K562 (cell line): ENCODE data around the gene ZDHHC12. TPM values are rescaled to one million over a fixed set of nuclear protein-coding genes. Genes with fewer than 3 reads are reported as not detected.

Experiments
- ATAC-seq: fragments of 200-7000 bp; cut with Tn5 transposase; 3 replicates; pipeline ENCODE4 v1.9.1; 2020; ENCODE audit warnings: moderate library complexity
- BruUV-seq: library from RNA; stranded (reverse); fragments of 400-500 nt; replicated peaks from 2 replicates; lab custom pipeline; 2021; lab: Mats Ljungman, UMichigan
- CTCF ChIA-PET: fragments of 300-600 bp; formaldehyde crosslinking; extraction: SDS; loops from one replicate; lab custom pipeline; 2021; ENCODE audit warnings: low intra/inter-chr PET ratio; lab: Yijun Ruan, JAX
- POLR2A ChIA-PET: fragments of 300-600, 350-650 bp; sonication (Branson Sonifier 250); formaldehyde crosslinking; extraction: SDS; loops from one replicate; lab custom pipeline; 2021; ENCODE audit warnings: antibody characterized with exemption, inconsistent platforms; lab: Yijun Ruan, JAX
- DNase-seq, 4 experiments: peaks; one replicate each; pipeline versions ENCODE4 v3.0.0 to v3.0.0-alpha.2; 2011 to 2018; ENCODE audit warnings: low spot score in 3 of 4, mixed read lengths in 3 of 4; ENCODE audit errors: extremely low read depth in 1 of 4
- FAIRE-seq: peaks from 2 replicates; lab custom pipeline; 2011; peaks lifted over from hg19 to GRCh38; lab: Jason Lieb, UNC
- H2AFZ ChIP-seq: 2 replicates; pipeline ENCODE4 v1.6.0; 2011; ENCODE audit warnings: low read depth, low read length, control low read depth, inconsistent platforms
- H3K27ac ChIP-seq: fragments of 200-600 bp; 3 replicates; pipeline ENCODE4 v1.8.0; 2011; ENCODE audit warnings: low read depth, mild to moderate bottlenecking, control low read depth, inconsistent platforms, low read length, moderate library complexity, mixed read lengths; ENCODE audit errors: extremely low read depth
- H3K27me3 ChIP-seq, 2 experiments: fragments of 300-600 bp in 1 of 2; 2 replicates in 1 of 2; 3 replicates in 1 of 2; pipeline versions ENCODE4 v1.6.0 to v1.8.0; 2011; ENCODE audit warnings: inconsistent platforms in 2 of 2, low read length in 2 of 2, mild to moderate bottlenecking in 1 of 2, mixed read lengths in 1 of 2, moderate library complexity in 1 of 2; ENCODE audit not compliant: control insufficient read depth in 2 of 2, insufficient read depth in 2 of 2
- H3K36me3 ChIP-seq: fragments of 300-600 bp; 3 replicates; pipeline ENCODE4 v1.8.0; 2011; ENCODE audit warnings: mild to moderate bottlenecking, low read length, inconsistent platforms; ENCODE audit not compliant: control insufficient read depth, insufficient read depth
- H3K4me1 ChIP-seq, 2 experiments: fragments of 200-600 bp in 1 of 2; replicated peaks in 1 of 2; 2 replicates in 1 of 2; 3 replicates in 1 of 2; pipeline versions ENCODE4 v1.5.1 to v1.8.0; 2011; ENCODE audit warnings: inconsistent platforms in 2 of 2, low read length in 2 of 2, mild to moderate bottlenecking in 1 of 2, mixed read lengths in 1 of 2, moderate library complexity in 1 of 2; ENCODE audit not compliant: control insufficient read depth in 2 of 2, insufficient read depth in 2 of 2
- H3K4me2 ChIP-seq: 2 replicates; pipeline ENCODE4 v1.6.1; 2011; ENCODE audit warnings: low read length, control low read depth, inconsistent platforms, mixed read lengths; ENCODE audit not compliant: insufficient read depth
- H3K4me3 ChIP-seq: fragments of 200-600 bp; sonication (generic), shearing (Covaris generic); 2 replicates; pipeline ENCODE4 v1.5.1; 2016; ENCODE audit warnings: control low read depth, inconsistent platforms
- H3K79me2 ChIP-seq: fragments of 200-600 bp; 3 replicates; pipeline ENCODE4 v1.8.0; 2011; ENCODE audit warnings: low read length, inconsistent platforms; ENCODE audit not compliant: control insufficient read depth, insufficient read depth
- H3K9ac ChIP-seq, 2 experiments: 2 replicates each; pipeline versions ENCODE4 v1.6.0 to v1.6.1; 2011; ENCODE audit warnings: low read depth in 2 of 2, low read length in 2 of 2, control low read depth in 1 of 2, inconsistent platforms in 1 of 2, mild to moderate bottlenecking in 1 of 2, mixed read lengths in 1 of 2; ENCODE audit not compliant: insufficient read depth in 1 of 2
- H3K9me1 ChIP-seq: one replicate; pipeline ENCODE4 v1.6.0; 2011; ENCODE audit warnings: inconsistent platforms, mild to moderate bottlenecking, low read length, moderate library complexity; ENCODE audit not compliant: control insufficient read depth, insufficient read depth
- H3K9me3 ChIP-seq: replicated peaks from 2 replicates; pipeline ENCODE4 v1.5.1; 2011; ENCODE audit warnings: low read depth, low read length, inconsistent platforms; ENCODE audit not compliant: control insufficient read depth, insufficient read depth
- H4K20me1 ChIP-seq: replicated peaks from 2 replicates; pipeline ENCODE4 v1.6.1; 2011; ENCODE audit warnings: low read length, inconsistent platforms, mixed read lengths; ENCODE audit not compliant: control insufficient read depth, insufficient read depth
- CLOCK ChIP-seq: fragments of 250-450 bp; sonication (Bioruptor Pico); IDR thresholded peaks from 2 replicates; pipeline ENCODE4 v1.4.0; 2020; ENCODE audit warnings: mild to moderate bottlenecking, moderate library complexity, borderline replicate concordance
- CTBP1 ChIP-seq: fragments of 450-650 bp; IDR thresholded peaks from 2 replicates; pipeline ENCODE4 v1.6.1; 2016; ENCODE audit warnings: borderline replicate concordance
- FOXP1 ChIP-seq: sonication (generic); formaldehyde crosslinking; IDR thresholded peaks from 2 replicates; pipeline ENCODE4 v1.8.0; 2022; ENCODE audit warnings: mild to moderate bottlenecking, missing genetic modification reagents
- GATA2 ChIP-seq: sonication (generic); formaldehyde crosslinking; IDR thresholded peaks from 2 replicates; pipeline ENCODE4 v1.4.0; 2020; ENCODE audit warnings: mild to moderate bottlenecking, missing genetic modification reagents
- HDAC6 ChIP-seq: IDR thresholded peaks from 2 replicates; pipeline ENCODE4 v1.6.1; 2012; ENCODE audit warnings: low read depth, mild to moderate bottlenecking, control low read depth, inconsistent platforms, low read length, moderate library complexity
- HDAC8 ChIP-seq: fragments of 450-650 bp; IDR thresholded peaks from 2 replicates; pipeline ENCODE4 v1.6.1; 2016; ENCODE audit warnings: mild to moderate bottlenecking, missing genetic modification characterization, moderate library complexity, missing compliant biosample characterization
- HNRNPL ChIP-seq: fragments of 200-400 bp; formaldehyde crosslinking; IDR thresholded peaks from 2 replicates; pipeline ENCODE4 v1.6.1; 2017; ENCODE audit warnings: low read depth, mild to moderate bottlenecking, low read length
- RAD51 ChIP-seq: fragments of 450-650 bp; IDR thresholded peaks from 2 replicates; pipeline ENCODE4 v1.7.1; 2016; ENCODE audit warnings: low read depth, mild to moderate bottlenecking, borderline replicate concordance
- ZBED1 ChIP-seq: IDR thresholded peaks from 2 replicates; pipeline ENCODE4 v1.6.1; 2014
- ZKSCAN8 ChIP-seq: fragments of 200-800 bp; sonication (Bioruptor generic); IDR thresholded peaks from 2 replicates; pipeline ENCODE4 v1.6.1; 2016; ENCODE audit warnings: missing genetic modification characterization, missing compliant biosample characterization
- ZNF609 ChIP-seq: sonication (generic); formaldehyde crosslinking; IDR thresholded peaks from 2 replicates; pipeline ENCODE4 v1.8.1; 2023; ENCODE audit warnings: missing genetic modification reagents, mild to moderate bottlenecking, borderline replicate concordance
- ZNF780A ChIP-seq: fragments of 250-450 bp; sonication (Bioruptor Pico); IDR thresholded peaks from 2 replicates; pipeline ENCODE4 v1.5.0; 2021; ENCODE audit warnings: mild to moderate bottlenecking
- WGBS: fragments of 100-300 bp; shearing (Covaris generic); methylation state at CpG from one replicate; pipeline ENCODE4 v1.1.6; 2016; ENCODE audit warnings: low coverage, mixed read lengths; ENCODE audit not compliant: insufficient coverage; ENCODE audit errors: missing lambda C conversion rate; 5-methylcytosine and 5-hydroxymethylcytosine counted together
- in situ Hi-C: fragments of 300-500 bp; cut with MboI; formaldehyde crosslinking; loops from 4 replicates; pipeline ENCODE4 v1.15.0; 2018; ENCODE audit warnings: inconsistent platforms, mixed read lengths
- intact Hi-C: fragments of 100-400 bp; cut with micrococcal nuclease; formaldehyde crosslinking; loops from 2 replicates; pipeline ENCODE4 v1.14.2; 2022
- polyA plus RNA-seq, 8 experiments: library from polyadenylated mRNA; depleted of rRNA in 4 of 8; stranded (reverse) in 5 of 8; unstranded in 3 of 8; fragments of >200 nt; fragmentation: Nextera tagmentation in 2 of 8; fragmentation: Illumina TruSeq in 1 of 8; extraction: Ambion mirVana in 2 of 8; extraction: Trizol in 1 of 8; gene quantifications; 2 replicates each; pipeline versions ENCODE4 v1.2.1 to v1.2.3, GENCODE V29; 2011 to 2014; ENCODE audit warnings: inconsistent platforms in 1 of 8, missing spikeins in 1 of 8
- total RNA-seq, 7 experiments: library from RNA; depleted of rRNA in 6 of 7; stranded (reverse); fragments of >200 nt in 6 of 7; fragmentation: Illumina TruSeq in 2 of 7; extraction: Trizol in 2 of 7; gene quantifications; 2 replicates each; pipeline versions ENCODE4 v1.2.1 to v1.2.3, GENCODE V29; 2011 to 2021; ENCODE audit warnings: low replicate concordance in 1 of 7
- TF ChIP-seq, protein P1 (sequence below): fragments of 450-650 bp; IDR thresholded peaks from 2 replicates; pipeline ENCODE4 v1.7.0; 2016; ENCODE audit warnings: borderline replicate concordance

Gene ZDHHC12
- total and polyA plus RNA-seq, 9 of the 15 experiments (the other 6 are each of a cell fraction or from before 2014, with no cell fraction given), result 0.21 to 38.0 (median 13.8) TPM

- peaks cover 2% of the 10 kb centered on the region for H3K9me1 ChIP-seq
- peak; percentile 73 for ATAC-seq
- H3K9ac ChIP-seq, result peak overlapping the region; percentile 57 to 73
- H3K4me1 ChIP-seq, result peaks cover 8 to 59% of the 10 kb centered on the region in 2 experiments; a peak in 4 of 5 replicates
- CTCF ChIA-PET, result no interaction called here
- peak overlapping the region; percentile 67 for H3K4me3 ChIP-seq
- peak overlapping the region; percentile 84 for H2AFZ ChIP-seq
- BruUV-seq, result TSS peak; percentile 48
- H3K9me3 ChIP-seq, result no peaks in the 10 kb centered on the region
- in situ Hi-C loops (no loop called here), intact Hi-C loops (no loop called here)
- H3K27ac ChIP-seq, result peak overlapping the region; percentile 59; the same call in 2 of the 3 replicates
- peak overlapping the region; percentile 97 for H3K4me2 ChIP-seq
- H3K79me2 ChIP-seq, result peaks cover 8% of the 10 kb centered on the region; the same call in 2 of the 3 replicates
- no peaks in the 10 kb centered on the region for H4K20me1 ChIP-seq
- DNase-seq, result peak; percentile 88 to 92 (median 90)
- WGBS, result 18% methylated on average over 10 of the region's 10 CpGs
- H3K27me3 ChIP-seq, result no peaks in the 10 kb centered on the region
- POLR2A ChIA-PET, result interaction anchor here (1.3 to 1.4 kb wide), 3 partner anchors 8 to 18 kb away, joined by 3 to 9 read pairs (median 8); no protein-coding TSS in a partner anchor
- peak; percentile 98 for FAIRE-seq
- peaks cover 21% of the 10 kb centered on the region; the same call in 1 of the 3 replicates for H3K36me3 ChIP-seq
- TF ChIP-seq HNRNPL (no peak), HDAC6 (no peak), FOXP1 (no peak; the same call in 1 of the 2 replicates), ZNF780A (no peak), CTBP1 (peak; percentile 94), ZBED1 (no peak), GATA2 (CRISPR knock-in tag) (0 out of 2 replicates have a peak, but pooled peaks have one; percentile 30), ZNF609 (CRISPR knock-in tag) (0 out of 2 replicates have a peak, but pooled peaks have one; percentile 9), CLOCK (CRISPR knock-in tag) (no peak), HDAC8 (tag) (no peak), RAD51 (no peak), ZKSCAN8 (CRISPR knock-in tag) (no peak)
- TF ChIP-seq, protein P1, sequence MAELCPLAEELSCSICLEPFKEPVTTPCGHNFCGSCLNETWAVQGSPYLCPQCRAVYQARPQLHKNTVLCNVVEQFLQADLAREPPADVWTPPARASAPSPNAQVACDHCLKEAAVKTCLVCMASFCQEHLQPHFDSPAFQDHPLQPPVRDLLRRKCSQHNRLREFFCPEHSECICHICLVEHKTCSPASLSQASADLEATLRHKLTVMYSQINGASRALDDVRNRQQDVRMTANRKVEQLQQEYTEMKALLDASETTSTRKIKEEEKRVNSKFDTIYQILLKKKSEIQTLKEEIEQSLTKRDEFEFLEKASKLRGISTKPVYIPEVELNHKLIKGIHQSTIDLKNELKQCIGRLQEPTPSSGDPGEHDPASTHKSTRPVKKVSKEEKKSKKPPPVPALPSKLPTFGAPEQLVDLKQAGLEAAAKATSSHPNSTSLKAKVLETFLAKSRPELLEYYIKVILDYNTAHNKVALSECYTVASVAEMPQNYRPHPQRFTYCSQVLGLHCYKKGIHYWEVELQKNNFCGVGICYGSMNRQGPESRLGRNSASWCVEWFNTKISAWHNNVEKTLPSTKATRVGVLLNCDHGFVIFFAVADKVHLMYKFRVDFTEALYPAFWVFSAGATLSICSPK, result no peak
Measured at GRCh38 chr9:128724744-128725211, 851 bp upstream of the ZDHHC12 start.
